ENCODE measurements around the gene CEACAM7.
"Not testable (repeated sequence)": the region's sequence is repeated elsewhere in the genome, so short reads cannot be mapped to it uniquely, and the experiment has no call there.

The CEACAM7 gene

GRCh38 chr19:41688098-41688497, at the start of gene CEACAM7:
Gene CEACAM7 (minus strand): TSS chr19:41688270. CDS start chr19:41688165, 105 bp downstream.
- no peak for DNase-seq

GRCh38 chr19:41735071-41735600, 47.1 kb upstream of the CEACAM7 start:
- no peak for DNase-seq

GRCh38 chr19:41734585-41734984, 46.5 kb upstream of the CEACAM7 start:
- DNase-seq: no peak

- no peak for DNase-seq
Measured at GRCh38 chr19:41734156-41734555, 46.1 kb upstream of the CEACAM7 start.

- DNase-seq: no peak
Measured at GRCh38 chr19:41726493-41726892, 38.4 kb upstream of the CEACAM7 start.

- DNase-seq: no peak
Measured at GRCh38 chr19:41720103-41720502, 32.0 kb upstream of the CEACAM7 start.

- no peak for DNase-seq
Measured at GRCh38 chr19:41718761-41719160, 30.7 kb upstream of the CEACAM7 start.

- DNase-seq: no peak
Measured at GRCh38 chr19:41714598-41714997, 26.5 kb upstream of the CEACAM7 start.

GRCh38 chr19:41711376-41712261, 23.5 kb upstream of the CEACAM7 start:
- no peak for DNase-seq

GRCh38 chr19:41709951-41710645, 22.0 kb upstream of the CEACAM7 start:
- no peak for DNase-seq

GRCh38 chr19:41709516-41709915, 21.4 kb upstream of the CEACAM7 start:
- not testable (repeated sequence) for DNase-seq

- no peak for DNase-seq
Measured at GRCh38 chr19:41708481-41708880, 20.4 kb upstream of the CEACAM7 start, which contains the start of gene CEACAM5. Gene CEACAM5 (plus strand): TSS chr19:41708626. CDS start chr19:41708732, 106 bp downstream.

- no peak for DNase-seq
Measured at GRCh38 chr19:41707871-41708371, 19.9 kb upstream of the CEACAM7 start.

GRCh38 chr19:41707502-41707812, 19.4 kb upstream of the CEACAM7 start:
- no peak for DNase-seq

GRCh38 chr19:41706741-41707501, 18.9 kb upstream of the CEACAM7 start:
- DNase-seq: peak; percentile 10

GRCh38 chr19:41705393-41706174, 17.5 kb upstream of the CEACAM7 start:
- DNase-seq: no peak

GRCh38 chr19:41703602-41704293, 15.7 kb upstream of the CEACAM7 start:
- DNase-seq: no peak

- DNase-seq: peak; percentile 5
Measured at GRCh38 chr19:41702171-41702651, 14.1 kb upstream of the CEACAM7 start.

GRCh38 chr19:41701401-41702075, 13.5 kb upstream of the CEACAM7 start:
- no peak for DNase-seq

- DNase-seq: no peak
Measured at GRCh38 chr19:41700381-41701195, 12.5 kb upstream of the CEACAM7 start.
